A673 (cell line): Measurements from ENCODE around the gene CRIP3. TPM values are rescaled to one million over a fixed set of nuclear protein-coding genes. Genes with fewer than 3 reads are reported as not detected.

ENCODE experiments used
- BruUV-seq: library from RNA; stranded (reverse); fragments of 400-500 nt; replicated peaks from 2 replicates; lab custom pipeline; 2021; lab: Mats Ljungman, UMichigan
- CTCF ChIA-PET: fragments of 300-600 bp; sonication (Branson Sonifier 250); formaldehyde crosslinking; loops from one replicate; lab custom pipeline; 2022; ENCODE audit warnings: antibody characterized with exemption; lab: Charles Lee
- POLR2A ChIA-PET: fragments of 300-600 bp; sonication (Branson Sonifier 250); formaldehyde crosslinking; loops from one replicate; lab custom pipeline; 2022; ENCODE audit warnings: antibody characterized with exemption; ENCODE audit not compliant: low non-redundant PET; lab: Charles Lee
- DNase-seq: peaks from one replicate; pipeline ENCODE4 v3.0.0-alpha.2; 2015; ENCODE audit warnings: low spot score
- H3K27ac ChIP-seq: fragments of 200-600 bp; sonication (generic); 2 replicates; pipeline ENCODE4 v1.5.1; 2016; ENCODE audit warnings: mixed run types, low read depth, mild to moderate bottlenecking, mixed read lengths, antibody characterized with exemption, low read length; ENCODE audit not compliant: poor library complexity, severe bottlenecking
- H3K27me3 ChIP-seq: fragments of 200-600 bp; sonication (generic); replicated peaks from 2 replicates; pipeline ENCODE4 v1.6.1; 2017; ENCODE audit warnings: mixed run types, low read depth, mild to moderate bottlenecking, mixed read lengths, antibody characterized with exemption, low read length; ENCODE audit not compliant: insufficient read depth, poor library complexity
- H3K36me3 ChIP-seq: fragments of 200-600 bp; sonication (generic); 2 replicates; pipeline ENCODE4 v1.6.1; 2016; ENCODE audit warnings: mixed run types, mild to moderate bottlenecking, mixed read lengths, antibody characterized with exemption, low read length; ENCODE audit not compliant: insufficient read depth, poor library complexity, severe bottlenecking
- H3K4me1 ChIP-seq: fragments of 200-600 bp; sonication (generic); 2 replicates; pipeline ENCODE4 v1.6.1; 2017; ENCODE audit warnings: mixed run types, mild to moderate bottlenecking, mixed read lengths, antibody characterized with exemption, low read length; ENCODE audit not compliant: insufficient read depth, poor library complexity, severe bottlenecking
- H3K4me3 ChIP-seq: fragments of 200-600 bp; sonication (generic); 2 replicates; pipeline ENCODE4 v1.5.1; 2016; ENCODE audit warnings: low read depth, mixed run types, mild to moderate bottlenecking, mixed read lengths, low read length; ENCODE audit not compliant: poor library complexity, severe bottlenecking
- H3K9me3 ChIP-seq: fragments of 200-600 bp; sonication (generic); 2 replicates; pipeline ENCODE4 v1.6.1; 2016; ENCODE audit warnings: mixed run types, low read depth, mild to moderate bottlenecking, mixed read lengths, antibody characterized with exemption, low read length; ENCODE audit not compliant: poor library complexity, severe bottlenecking
- CTCF ChIP-seq: fragments of 300-800, 200-600 bp; sonication (generic); conservative IDR thresholded peaks from 2 replicates; pipeline ENCODE4 v1.5.1; 2017; ENCODE audit warnings: low read depth, mild to moderate bottlenecking, antibody characterized with exemption, low read length, moderate library complexity, mixed read lengths
- EZH2 ChIP-seq: fragments of 200-600 bp; sonication (generic); IDR thresholded peaks from 2 replicates; pipeline ENCODE4 v1.6.1; 2017; ENCODE audit warnings: borderline replicate concordance, low read depth, mild to moderate bottlenecking, mixed read lengths, antibody characterized with exemption, low read length; ENCODE audit not compliant: poor library complexity, severe bottlenecking
- intact Hi-C: fragments of 100-400 bp; cut with micrococcal nuclease; formaldehyde crosslinking; loops from one replicate; pipeline ENCODE4 v1.10.0; 2022; ENCODE audit not compliant: unreplicated experiment
- total RNA-seq: library from RNA; stranded (reverse); gene quantifications from 2 replicates; pipeline ENCODE4 v1.2.3, GENCODE V29; 2021

Gene CRIP3
- total RNA-seq, 1 experiment from 2014 or later: 2.4 TPM

DNA sequence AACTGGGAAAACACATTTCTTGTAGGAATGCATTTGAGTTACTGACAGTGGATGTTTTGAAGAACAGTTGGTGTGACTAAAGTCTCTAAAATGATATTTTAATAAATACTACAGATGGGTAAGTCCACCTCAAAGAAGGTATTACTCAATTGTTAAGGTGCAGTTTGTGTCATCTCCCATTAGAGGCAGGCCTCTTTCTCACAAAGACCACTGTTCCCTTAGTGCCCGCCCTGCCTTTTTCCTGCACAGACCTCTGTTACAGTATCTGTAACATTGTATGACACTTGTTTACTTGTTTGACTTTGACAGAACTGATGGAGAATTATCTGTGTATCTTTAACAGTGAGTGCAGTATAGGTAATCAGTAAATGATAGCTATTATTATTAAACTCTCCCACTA lies 5.2 kb upstream of the CRIP3 start:
- Histone ChIP-seq H3K36me3 (no peaks in the 10 kb centered on the region), H3K4me3 (no peak overlapping the region), H3K27me3 (no peaks in the 10 kb centered on the region), H3K4me1 (no peaks in the 10 kb centered on the region), H3K27ac (no peak overlapping the region), H3K9me3 (no peaks in the 10 kb centered on the region)
- CTCF ChIA-PET: no interaction called here
- BruUV-seq: no TSS peak
- no peak for DNase-seq
- TF ChIP-seq EZH2 (no peak), CTCF (no peak)
- intact Hi-C loops: no loop called here
- POLR2A ChIA-PET: no interaction called here

- Histone ChIP-seq H3K27me3 (no peaks in the 10 kb centered on the region), H3K9me3 (no peaks in the 10 kb centered on the region), H3K36me3 (no peaks in the 10 kb centered on the region), H3K27ac (no peak overlapping the region), H3K4me1 (no peaks in the 10 kb centered on the region), H3K4me3 (no peak overlapping the region)
- no peak for TF ChIP-seq CTCF
- no peak for TF ChIP-seq EZH2
- BruUV-seq: no TSS peak
- intact Hi-C loops: no loop called here
- ChIA-PET POLR2A (interaction anchor here (0.6 kb wide), 1 partner anchor 15 kb away, joined by 3 read pairs; no protein-coding TSS in a partner anchor), CTCF (interaction anchor here (0.6 kb wide), 2 partner anchors 356 to 411 kb away, joined by 3 to 4 read pairs; no protein-coding TSS in a partner anchor)
- no peak for DNase-seq
Observed at GRCh38 chr6:43311666-43312065, 3.0 kb upstream of the CRIP3 start.

GRCh38 chr6:43310624-43311023 lies 2.0 kb upstream of the CRIP3 start:
- Histone ChIP-seq H3K9me3 (no peaks in the 10 kb centered on the region), H3K4me3 (no peak overlapping the region), H3K36me3 (no peaks in the 10 kb centered on the region), H3K27ac (no peak overlapping the region), H3K27me3 (no peaks in the 10 kb centered on the region), H3K4me1 (no peaks in the 10 kb centered on the region)
- CTCF ChIA-PET: no interaction called here
- POLR2A ChIA-PET: no interaction called here
- TF ChIP-seq CTCF (no peak), EZH2 (no peak)
- DNase-seq: no peak
- BruUV-seq: no TSS peak
- intact Hi-C loops: no loop called here
